Smooth muscle cell of the brain vasculature (primary cell): ENCODE measurements around the gene S100A10.

Source experiments
- DNase-seq: peaks from one replicate; pipeline ENCODE4 v3.0.0-alpha.2; 2012; ENCODE audit warnings: low read depth, low spot score

The S100A10 gene

GRCh38 chr1:152013664-152014237 lies 20.1 kb upstream of the S100A10 start:
- DNase-seq: no peak

- DNase-seq: no peak
These were observed 16.0 kb upstream of the S100A10 start for GRCh38 chr1:152009691-152010090.

GRCh38 chr1:152007047-152007446 lies 13.4 kb upstream of the S100A10 start:
- DNase-seq: no peak

- no peak for DNase-seq
These were observed 11.8 kb upstream of the S100A10 start for GRCh38 chr1:152005360-152005912.

- DNase-seq: no peak
These were observed 10.3 kb upstream of the S100A10 start for GRCh38 chr1:152003846-152004442.

GRCh38 chr1:152002960-152003359 lies 9.3 kb upstream of the S100A10 start:
- no peak for DNase-seq

- peak; percentile 85 for DNase-seq
These were observed 8.2 kb upstream of the S100A10 start for GRCh38 chr1:152001631-152002584.

- no peak for DNase-seq
These were observed 7.4 kb upstream of the S100A10 start for GRCh38 chr1:152000964-152001630.

- no peak for DNase-seq
These were observed 5.1 kb upstream of the S100A10 start for GRCh38 chr1:151998611-151999362.

- no peak for DNase-seq
These were observed 3.6 kb upstream of the S100A10 start for GRCh38 chr1:151997284-151997570.

- no peak for DNase-seq
These were observed 2.1 kb upstream of the S100A10 start for GRCh38 chr1:151995774-151996173.

- DNase-seq: peak; percentile 81
These were observed 1.3 kb upstream of the S100A10 start for GRCh38 chr1:151994956-151995355.

- no peak for DNase-seq
These were observed 450 bp downstream of the S100A10 start for GRCh38 chr1:151993084-151993733.

- DNase-seq: no peak
These were observed 1.2 kb downstream of the S100A10 start for GRCh38 chr1:151992303-151993083.

GRCh38 chr1:151991663-151992302 lies 1.9 kb downstream of the S100A10 start:
- DNase-seq: no peak

GRCh38 chr1:151990856-151991198 lies 2.8 kb downstream of the S100A10 start:
- DNase-seq: no peak

GRCh38 chr1:151990058-151990855 lies 3.4 kb downstream of the S100A10 start:
- no peak for DNase-seq

- no peak for DNase-seq
These were observed 4.3 kb downstream of the S100A10 start for GRCh38 chr1:151989211-151989862.
